H1 (cell line): ENCODE results near the gene ATP11C.

Source experiments
- CTCF ChIP-seq, 3 experiments: IDR thresholded peaks; 1 replicate in 2 of 3; 2 replicates in 1 of 3; pipeline versions ENCODE4 v1.5.1 to v1.6.1; 2011; ENCODE audit warnings: low read length in 3 of 3, mild to moderate bottlenecking in 3 of 3, inconsistent platforms in 2 of 3, low read depth in 1 of 3, moderate library complexity in 1 of 3; ENCODE audit not compliant: insufficient read depth in 1 of 3; ENCODE audit errors: control extremely low read depth in 1 of 3
- EP300 ChIP-seq, 2 experiments: IDR thresholded peaks; 1 replicate in 1 of 2; 2 replicates in 1 of 2; pipeline ENCODE4 v1.6.1; 2011 to 2012; ENCODE audit warnings: low read depth in 2 of 2, low read length in 2 of 2, mild to moderate bottlenecking in 2 of 2, borderline replicate concordance in 1 of 2, inconsistent platforms in 1 of 2, moderate library complexity in 1 of 2
- EZH2 ChIP-seq: fragments of 200-600 bp; sonication (generic); IDR thresholded peaks from 2 replicates; pipeline ENCODE4 v1.7.1; 2012; ENCODE audit warnings: low read depth, mild to moderate bottlenecking, moderate library complexity, low read length, inconsistent platforms; ENCODE audit not compliant: severe bottlenecking
- JUN ChIP-seq: IDR thresholded peaks from 2 replicates; pipeline ENCODE4 v1.6.1; 2011; ENCODE audit warnings: low read depth, mild to moderate bottlenecking, improper control_type of control experiment, low read length
- KDM4A ChIP-seq: IDR thresholded peaks from one replicate; pipeline ENCODE4 v1.7.1; 2012; ENCODE audit warnings: low read depth, mild to moderate bottlenecking, moderate library complexity, low read length, inconsistent platforms; ENCODE audit not compliant: severe bottlenecking
- PHF8 ChIP-seq: fragments of 200-600 bp; sonication (generic); conservative IDR thresholded peaks from 2 replicates; pipeline ENCODE4 v1.7.1; 2012; ENCODE audit warnings: low read depth, mild to moderate bottlenecking, inconsistent platforms, low read length, moderate library complexity
- POLR2A ChIP-seq, 2 experiments: IDR thresholded peaks; 1 replicate in 1 of 2; 2 replicates in 1 of 2; pipeline ENCODE4 v1.6.1; 2011; ENCODE audit warnings: low read depth in 2 of 2, low read length in 2 of 2, mild to moderate bottlenecking in 2 of 2; ENCODE audit errors: control extremely low read depth in 1 of 2
- POU5F1 ChIP-seq: IDR thresholded peaks from 2 replicates; pipeline ENCODE4 v1.6.1; 2011; ENCODE audit warnings: low read depth, mild to moderate bottlenecking, low read length, moderate library complexity
- SP1 ChIP-seq: IDR thresholded peaks from 2 replicates; pipeline ENCODE4 v1.6.1; 2011; ENCODE audit warnings: low read depth, low read length
- TAF7 ChIP-seq: optimal IDR thresholded peaks from 2 replicates; pipeline ENCODE3; 2011; ENCODE audit warnings: low read depth, mild to moderate bottlenecking, inconsistent platforms, low read length, moderate library complexity, borderline replicate concordance
- TCF12 ChIP-seq: IDR thresholded peaks from 2 replicates; pipeline ENCODE4 v1.6.1; 2011; ENCODE audit warnings: low read depth, mild to moderate bottlenecking, low read length
- YY1 ChIP-seq: IDR thresholded peaks from 2 replicates; pipeline ENCODE4 v1.6.1; 2011; ENCODE audit warnings: low read depth, mild to moderate bottlenecking, low read length
- ZNF274 ChIP-seq: IDR thresholded peaks from 2 replicates; pipeline ENCODE4 v1.7.0; 2012; ENCODE audit warnings: low read length, borderline replicate concordance; ENCODE audit errors: extremely low read depth

DNA sequence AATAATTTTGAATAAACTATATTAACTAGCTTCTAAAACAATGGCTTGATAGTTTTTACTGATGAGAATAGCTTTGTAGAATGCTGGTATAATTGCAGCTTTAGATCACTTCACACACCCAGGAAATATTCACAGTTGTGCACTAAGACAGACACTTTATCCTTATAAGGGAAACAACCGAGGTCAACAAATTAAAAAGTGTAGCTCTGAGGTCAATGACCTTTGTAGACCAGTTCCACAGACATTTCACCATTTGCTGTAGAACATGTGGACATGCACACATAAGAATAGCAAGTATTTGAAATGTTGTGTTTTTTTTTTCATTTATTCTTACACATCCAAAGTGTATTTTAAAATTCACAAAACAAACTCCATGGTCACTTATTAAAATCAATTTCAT, 148.9 kb downstream of the ATP11C start:
- TF ChIP-seq ZNF274, result no peak
- no peak for TF ChIP-seq EZH2
- TF ChIP-seq POU5F1, result no peak
- TF ChIP-seq TAF7, result no peak
- no peak for TF ChIP-seq PHF8
- TF ChIP-seq POLR2A (IDR thresholded peaks at IDR 0.05; ENCODE audit: control extremely low read depth in 1 of 2, low read depth in 2 of 2, low read length in 2 of 2), result no peak
- TF ChIP-seq SP1, result no peak
- TF ChIP-seq TCF12, result no peak
- TF ChIP-seq CTCF (IDR thresholded peaks at IDR 0.05; ENCODE audit: control extremely low read depth in 1 of 3, insufficient read depth in 1 of 3, low read depth in 1 of 3, low read length in 3 of 3), result no peak
- TF ChIP-seq YY1, result no peak
- no peak for TF ChIP-seq KDM4A
- TF ChIP-seq EP300 (IDR thresholded peaks at IDR 0.05; ENCODE audit: borderline replicate concordance in 1 of 2, low read depth in 2 of 2, low read length in 2 of 2), result no peak
- no peak for TF ChIP-seq JUN
